ENCODE results near the gene DPEP3. TPM values are rescaled to one million over a fixed set of nuclear protein-coding genes. Genes with fewer than 3 reads are reported as not detected.

DPEP3 gene
- total RNA-seq, 1 donor from 2014 or later, result not detected

DNA sequence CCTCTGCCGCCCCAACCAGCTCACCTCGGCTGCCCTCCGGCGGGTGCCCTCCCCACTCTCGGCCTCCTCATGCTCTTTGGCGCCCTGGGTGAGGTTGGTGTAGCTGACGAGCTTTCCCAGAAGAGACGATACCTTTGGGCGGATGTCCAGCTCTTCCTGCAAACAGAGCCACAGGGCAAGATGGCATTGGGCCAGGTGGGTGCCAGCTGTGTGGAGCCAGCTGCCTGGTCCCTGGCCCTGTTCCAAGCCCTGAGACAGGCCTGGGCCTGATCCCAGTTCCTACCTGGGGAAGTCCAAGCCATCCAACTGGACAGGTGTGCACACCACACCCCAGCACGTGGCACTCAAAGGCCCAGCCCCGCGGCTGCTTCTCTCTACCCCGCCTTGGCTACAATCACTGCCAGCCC, 18.7 kb downstream of the DPEP3 start:
- Histone ChIP-seq H3K36me3 (ENCODE audit: control insufficient read depth, insufficient read depth, low read length) (peaks cover 45% of the 10 kb centered on the region), H3K4me3 (ENCODE audit: low read depth, low read length) (no peak overlapping the region), H3K27me3 (ENCODE audit: control insufficient read depth, insufficient read depth, low read length) (no peaks in the 10 kb centered on the region)
- TF ChIP-seq, protein P1, sequence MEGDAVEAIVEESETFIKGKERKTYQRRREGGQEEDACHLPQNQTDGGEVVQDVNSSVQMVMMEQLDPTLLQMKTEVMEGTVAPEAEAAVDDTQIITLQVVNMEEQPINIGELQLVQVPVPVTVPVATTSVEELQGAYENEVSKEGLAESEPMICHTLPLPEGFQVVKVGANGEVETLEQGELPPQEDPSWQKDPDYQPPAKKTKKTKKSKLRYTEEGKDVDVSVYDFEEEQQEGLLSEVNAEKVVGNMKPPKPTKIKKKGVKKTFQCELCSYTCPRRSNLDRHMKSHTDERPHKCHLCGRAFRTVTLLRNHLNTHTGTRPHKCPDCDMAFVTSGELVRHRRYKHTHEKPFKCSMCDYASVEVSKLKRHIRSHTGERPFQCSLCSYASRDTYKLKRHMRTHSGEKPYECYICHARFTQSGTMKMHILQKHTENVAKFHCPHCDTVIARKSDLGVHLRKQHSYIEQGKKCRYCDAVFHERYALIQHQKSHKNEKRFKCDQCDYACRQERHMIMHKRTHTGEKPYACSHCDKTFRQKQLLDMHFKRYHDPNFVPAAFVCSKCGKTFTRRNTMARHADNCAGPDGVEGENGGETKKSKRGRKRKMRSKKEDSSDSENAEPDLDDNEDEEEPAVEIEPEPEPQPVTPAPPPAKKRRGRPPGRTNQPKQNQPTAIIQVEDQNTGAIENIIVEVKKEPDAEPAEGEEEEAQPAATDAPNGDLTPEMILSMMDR (IDR thresholded peaks at IDR 0.05; ENCODE audit: insufficient read depth, low read length, severe bottlenecking), result no peak
- peak; percentile 80 for FAIRE-seq
- DNase-seq (ENCODE audit: low read depth), result peak; percentile 97

DNA sequence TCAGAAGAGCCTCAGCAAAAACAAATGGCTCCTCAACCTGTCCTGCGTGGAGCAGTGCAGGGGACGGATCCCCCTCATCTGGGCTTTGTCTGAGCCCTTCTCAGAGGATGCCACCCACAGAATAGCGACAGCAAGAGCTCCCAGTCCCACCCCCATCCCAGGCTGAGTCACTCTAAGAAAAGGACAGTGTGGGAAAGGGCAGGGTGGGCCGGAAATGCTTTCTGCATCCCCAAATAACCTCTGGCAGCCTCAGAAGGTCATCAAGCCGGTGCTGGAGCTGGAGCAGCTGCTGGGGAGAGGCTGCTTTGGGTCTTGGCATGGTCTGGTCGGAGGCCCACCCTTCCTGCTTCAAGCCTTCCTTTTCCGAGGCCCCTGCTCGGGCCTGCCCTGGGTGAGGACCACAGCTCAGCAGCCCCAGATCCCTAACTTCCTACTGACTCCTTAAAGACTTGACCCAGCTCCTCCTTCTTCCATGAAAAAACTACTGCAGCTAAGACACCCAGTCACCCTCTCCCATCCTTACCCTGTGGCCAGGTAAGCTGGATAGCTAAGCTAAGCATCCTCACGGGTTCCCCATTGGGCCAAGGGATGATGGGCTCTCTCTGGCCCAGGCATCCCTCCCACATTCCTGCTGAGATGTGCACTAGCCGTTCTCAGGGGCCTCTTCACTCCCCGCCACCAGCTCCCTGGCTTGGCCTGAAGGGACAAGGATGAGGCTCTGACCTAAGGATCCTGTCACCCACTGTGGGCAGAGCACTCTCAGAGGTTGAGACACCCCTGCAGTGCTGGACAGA, 20.6 kb downstream of the DPEP3 start:
- no peaks in the 10 kb centered on the region for H3K27me3 ChIP-seq (ENCODE audit: control insufficient read depth, insufficient read depth, low read length)
- TF ChIP-seq, protein P1 (IDR thresholded peaks at IDR 0.05; ENCODE audit: insufficient read depth, low read length, severe bottlenecking), result no peak
- no peak overlapping the region for H3K4me3 ChIP-seq (ENCODE audit: low read depth, low read length)
- FAIRE-seq (no peak), DNase-seq (ENCODE audit: low read depth) (no peak)
- H3K36me3 ChIP-seq (ENCODE audit: control insufficient read depth, insufficient read depth, low read length), result peaks cover 51% of the 10 kb centered on the region

DNA sequence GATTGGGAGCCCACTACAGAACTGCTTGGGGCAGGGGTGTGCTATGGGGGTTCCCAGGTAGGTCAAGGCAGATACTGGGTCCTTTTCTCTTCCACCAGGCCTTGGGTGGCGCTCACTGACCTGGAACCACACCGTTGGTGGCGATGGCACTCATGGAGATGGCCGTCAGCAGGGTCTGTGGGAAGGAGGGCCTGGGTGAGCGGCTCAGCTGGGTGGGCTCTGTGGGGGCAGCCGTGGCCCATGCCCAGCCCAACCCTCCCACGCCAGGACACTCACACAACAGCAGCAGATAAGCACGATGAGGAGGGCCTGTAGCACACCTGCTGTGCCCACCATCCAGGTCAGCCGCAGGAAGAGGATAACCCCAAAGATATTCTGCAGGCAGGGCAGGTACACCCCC, 22.7 kb downstream of the DPEP3 start:
- no peaks in the 10 kb centered on the region for H3K27me3 ChIP-seq (ENCODE audit: control insufficient read depth, insufficient read depth, low read length)
- FAIRE-seq (no peak), DNase-seq (ENCODE audit: low read depth) (no peak)
- H3K36me3 ChIP-seq (ENCODE audit: control insufficient read depth, insufficient read depth, low read length), result peaks cover 50% of the 10 kb centered on the region
- TF ChIP-seq, protein P1 (IDR thresholded peaks at IDR 0.05; ENCODE audit: insufficient read depth, low read length, severe bottlenecking), result no peak
- no peak overlapping the region for H3K4me3 ChIP-seq (ENCODE audit: low read depth, low read length)

DNA sequence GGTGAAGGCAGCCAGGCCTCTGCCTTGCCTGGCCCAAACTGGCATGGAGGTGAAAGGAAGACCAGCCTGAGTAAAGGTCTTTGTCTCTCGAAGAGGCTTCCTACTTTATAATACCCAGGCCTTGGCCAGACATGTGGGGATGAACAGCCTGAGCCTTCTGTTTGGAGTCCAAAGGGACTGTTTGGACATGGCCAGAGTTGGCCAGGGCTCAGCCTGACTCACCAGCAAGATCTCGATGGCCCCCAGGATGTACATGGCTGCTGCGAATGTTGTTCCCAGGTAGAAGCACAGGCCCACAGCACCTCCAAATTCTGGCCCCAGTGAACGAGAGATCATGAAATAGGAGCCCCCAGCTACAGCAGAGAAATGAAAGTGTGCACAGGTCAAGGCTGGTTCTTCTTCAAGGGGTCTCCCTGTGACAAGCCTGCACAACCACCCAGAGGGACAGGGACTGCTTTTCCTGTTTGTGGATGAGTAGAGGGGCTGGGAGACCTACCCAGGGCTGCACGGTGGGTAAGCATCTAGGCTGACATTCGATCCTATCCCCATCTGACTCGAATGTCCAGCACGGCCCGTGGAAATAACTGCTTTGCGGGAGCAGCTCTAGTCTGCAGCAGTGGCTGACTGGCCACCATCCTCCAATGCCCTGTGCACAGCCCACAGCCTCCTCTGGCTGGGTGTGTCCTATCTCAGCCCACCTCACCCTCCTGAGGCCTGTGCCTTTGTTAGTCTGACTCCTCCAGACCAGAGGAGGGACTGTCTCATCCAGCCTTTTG, 25.7 kb downstream of the DPEP3 start:
- TF ChIP-seq, protein P1 (IDR thresholded peaks at IDR 0.05; ENCODE audit: insufficient read depth, low read length, severe bottlenecking), result no peak
- peak; percentile 13 for FAIRE-seq
- Histone ChIP-seq H3K27me3 (ENCODE audit: control insufficient read depth, insufficient read depth, low read length) (no peaks in the 10 kb centered on the region), H3K4me3 (ENCODE audit: low read depth, low read length) (no peak overlapping the region), H3K36me3 (ENCODE audit: control insufficient read depth, insufficient read depth, low read length) (peaks cover 61% of the 10 kb centered on the region)
- DNase-seq (ENCODE audit: low read depth), result no peak

DNA sequence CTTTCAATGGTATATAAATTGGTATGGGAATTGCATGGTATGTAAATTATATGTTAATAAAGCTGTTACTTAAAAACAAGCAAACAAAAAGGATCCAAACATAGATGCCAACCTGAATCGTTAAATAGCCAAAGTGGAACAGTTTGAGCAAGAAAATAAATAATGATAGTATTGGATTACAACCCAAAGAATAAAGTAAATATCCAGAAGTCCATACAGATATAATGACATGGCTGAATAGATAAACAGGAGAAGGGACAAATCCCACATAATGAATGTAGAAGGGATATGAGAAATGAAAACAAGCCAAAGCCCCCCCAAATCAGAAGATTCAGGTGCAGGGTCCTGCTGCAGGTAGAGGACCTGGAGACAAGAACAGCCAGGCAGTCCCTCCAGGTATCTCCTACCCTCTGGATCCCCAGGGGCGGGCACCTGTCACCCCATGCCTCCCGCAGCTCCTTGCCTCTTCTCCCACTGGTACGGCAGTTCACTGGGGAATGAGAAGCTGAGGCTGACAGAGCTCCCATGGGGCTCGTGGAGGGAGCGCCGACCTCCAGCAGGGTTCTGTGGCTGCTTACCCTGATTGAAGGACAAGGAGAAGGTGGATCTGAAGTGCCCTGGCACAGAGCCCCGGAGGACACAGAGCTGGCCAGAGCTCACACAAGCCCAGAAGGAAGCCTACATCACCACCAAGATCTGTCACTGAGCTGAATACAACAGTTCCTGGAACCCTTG, 26.5 kb downstream of the DPEP3 start:
- H3K36me3 ChIP-seq (ENCODE audit: control insufficient read depth, insufficient read depth, low read length), result peaks cover 55% of the 10 kb centered on the region
- no peak overlapping the region for H3K4me3 ChIP-seq (ENCODE audit: low read depth, low read length)
- no peaks in the 10 kb centered on the region for H3K27me3 ChIP-seq (ENCODE audit: control insufficient read depth, insufficient read depth, low read length)
- no peak for DNase-seq (ENCODE audit: low read depth)
- TF ChIP-seq, protein P1 (IDR thresholded peaks at IDR 0.05; ENCODE audit: insufficient read depth, low read length, severe bottlenecking), result no peak
- no peak for FAIRE-seq
